ENCODE data around the gene ACOXL.

Gene ACOXL

GRCh38 chr2:110718382-110718781 lies 14.0 kb upstream of the ACOXL start:
- no peak for TF ChIP-seq CTCF (IDR thresholded peaks at IDR 0.05)

GRCh38 chr2:110718990-110719389 lies 13.4 kb upstream of the ACOXL start:
- no peak for TF ChIP-seq CTCF (IDR thresholded peaks at IDR 0.05)

- no peak for TF ChIP-seq CTCF (IDR thresholded peaks at IDR 0.05)
Measured at GRCh38 chr2:110720547-110720946, 11.8 kb upstream of the ACOXL start.

- TF ChIP-seq CTCF (IDR thresholded peaks at IDR 0.05) = no peak
Measured at GRCh38 chr2:110724820-110725219, 7.6 kb upstream of the ACOXL start.

GRCh38 chr2:110725370-110725769 lies 7.0 kb upstream of the ACOXL start:
- no peak for TF ChIP-seq CTCF (IDR thresholded peaks at IDR 0.05)

GRCh38 chr2:110725859-110726258 lies 6.5 kb upstream of the ACOXL start:
- TF ChIP-seq CTCF (IDR thresholded peaks at IDR 0.05) = no peak

GRCh38 chr2:110726285-110726684 lies 6.1 kb upstream of the ACOXL start:
- TF ChIP-seq CTCF (IDR thresholded peaks at IDR 0.05) = no peak

- TF ChIP-seq CTCF (IDR thresholded peaks at IDR 0.05) = no peak
Measured at GRCh38 chr2:110727923-110728322, 4.5 kb upstream of the ACOXL start.

Measured in LNCAP (cell line).